Testis (tissue), 3 donors: ENCODE results near the gene TAC3. TPM values are rescaled to one million over a fixed set of nuclear protein-coding genes. Genes with fewer than 3 reads are reported as not detected.
"Not testable (repeated sequence)": the region's sequence is repeated elsewhere in the genome, so short reads cannot be mapped to it uniquely, and the experiment has no call there.

Experiments used
- DNase-seq: peaks from one replicate; pipeline ENCODE4 v3.0.0-alpha.2; 2019
- H3K27ac ChIP-seq, 2 donors: fragments of 200-600 bp; sonication (generic); one replicate each; pipeline ENCODE4 v1.5.1; 2019
- H3K27me3 ChIP-seq: fragments of 200-600 bp; sonication (generic); one replicate; pipeline ENCODE4 v1.5.1; 2019
- H3K36me3 ChIP-seq: fragments of 200-600 bp; sonication (generic); one replicate; pipeline ENCODE4 v1.5.1; 2017; ENCODE audit warnings: low read depth; ENCODE audit errors: missing control alignments
- H3K4me1 ChIP-seq: fragments of 200-600 bp; sonication (generic); one replicate; pipeline ENCODE4 v1.5.1; 2019
- H3K4me3 ChIP-seq, 2 donors: fragments of 200-600 bp; sonication (generic); one replicate each; pipeline ENCODE4 v1.5.1; 2017 to 2019
- H3K9me3 ChIP-seq: fragments of 200-600 bp; sonication (generic); one replicate; pipeline ENCODE4 v1.5.1; 2017
- POLR2A ChIP-seq: fragments of 450-650 bp; IDR thresholded peaks from one replicate; pipeline ENCODE4 v1.6.1; 2017; ENCODE audit warnings: antibody characterized with exemption, mild to moderate bottlenecking, moderate library complexity
- WGBS, 2 donors: methylation state at CpG; one replicate each; pipeline ENCODE4 v1.1.5; 2018; 5-methylcytosine and 5-hydroxymethylcytosine counted together
- intact Hi-C: fragments of 100-400 bp; cut with DNase I; formaldehyde crosslinking; loops from one replicate; pipeline ENCODE4 v1.15.1; 2023; ENCODE audit warnings: low total_unique reads
- polyA plus RNA-seq: library from polyadenylated mRNA; stranded (reverse); fragments of 350-450 nt; fragmentation: Illumina TruSeq; extraction: RNeasy Lipid Tissue Mini Kit (QIAGEN cat#74804); gene quantifications from one replicate; pipeline ENCODE4 v1.2.3, GENCODE V29; 2014; ENCODE audit warnings: low read depth, low replicate concordance; ENCODE audit not compliant: insufficient read depth
- total RNA-seq, 2 donors: library from RNA; depleted of rRNA; stranded (reverse); fragments of >200 nt; gene quantifications; one replicate each; pipeline ENCODE4 v1.2.3, GENCODE V29; 2016
- TF ChIP-seq, protein P1 (sequence below), 3 experiments: fragments of 450-650 bp in 2 of 3; fragments of 200-600 bp in 1 of 3; sonication (generic) in 1 of 3; IDR thresholded peaks; one replicate each; pipeline ENCODE4 v1.5.1; 2016 to 2019; ENCODE audit warnings: antibody characterized with exemption in 3 of 3, mild to moderate bottlenecking in 2 of 3, moderate library complexity in 1 of 3

The TAC3 gene
- total and polyA plus RNA-seq, 3 donors from 2014 or later, result 2.5 to 3.9 (median 2.9) TPM

DNA sequence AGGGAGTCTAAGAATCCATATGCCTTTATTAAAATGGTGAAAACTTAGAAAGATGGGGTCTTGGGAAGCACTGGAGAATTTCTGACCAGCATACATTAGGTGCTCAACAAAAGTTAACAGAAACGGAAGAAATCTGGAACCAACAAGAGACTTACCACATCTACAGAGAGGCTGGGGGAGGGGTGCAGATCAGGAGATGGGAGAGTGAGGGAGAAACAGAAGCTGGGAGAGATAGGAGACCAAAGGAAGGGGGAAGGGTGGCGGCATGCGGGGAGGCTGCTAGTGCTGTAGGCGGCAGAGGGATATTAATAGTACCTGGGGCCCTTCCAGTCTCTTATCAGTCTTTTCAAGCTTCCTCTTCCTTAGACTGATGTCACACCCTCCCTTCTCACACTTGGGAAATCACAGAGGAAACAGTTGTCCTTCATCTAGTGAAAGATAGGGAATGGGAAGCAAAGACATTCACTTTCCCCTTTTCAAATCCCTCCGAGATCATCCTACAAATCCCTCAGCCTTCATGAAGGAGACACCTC is 28.1 kb downstream of the TAC3 start:
- TF ChIP-seq POLR2A, result no peak
- TF ChIP-seq, protein P1, sequence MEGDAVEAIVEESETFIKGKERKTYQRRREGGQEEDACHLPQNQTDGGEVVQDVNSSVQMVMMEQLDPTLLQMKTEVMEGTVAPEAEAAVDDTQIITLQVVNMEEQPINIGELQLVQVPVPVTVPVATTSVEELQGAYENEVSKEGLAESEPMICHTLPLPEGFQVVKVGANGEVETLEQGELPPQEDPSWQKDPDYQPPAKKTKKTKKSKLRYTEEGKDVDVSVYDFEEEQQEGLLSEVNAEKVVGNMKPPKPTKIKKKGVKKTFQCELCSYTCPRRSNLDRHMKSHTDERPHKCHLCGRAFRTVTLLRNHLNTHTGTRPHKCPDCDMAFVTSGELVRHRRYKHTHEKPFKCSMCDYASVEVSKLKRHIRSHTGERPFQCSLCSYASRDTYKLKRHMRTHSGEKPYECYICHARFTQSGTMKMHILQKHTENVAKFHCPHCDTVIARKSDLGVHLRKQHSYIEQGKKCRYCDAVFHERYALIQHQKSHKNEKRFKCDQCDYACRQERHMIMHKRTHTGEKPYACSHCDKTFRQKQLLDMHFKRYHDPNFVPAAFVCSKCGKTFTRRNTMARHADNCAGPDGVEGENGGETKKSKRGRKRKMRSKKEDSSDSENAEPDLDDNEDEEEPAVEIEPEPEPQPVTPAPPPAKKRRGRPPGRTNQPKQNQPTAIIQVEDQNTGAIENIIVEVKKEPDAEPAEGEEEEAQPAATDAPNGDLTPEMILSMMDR (IDR thresholded peaks at IDR 0.05), result no peak
- WGBS, 2 donors, result 43 to 58% methylated on average over 5 of the region's 5 CpGs
- Histone ChIP-seq H3K27me3 (no peaks in the 10 kb centered on the region), H3K36me3 (no peaks in the 10 kb centered on the region), H3K9me3 (no peaks in the 10 kb centered on the region), H3K4me1 (peaks cover 7% of the 10 kb centered on the region), H3K4me3 (no peak overlapping the region), H3K27ac (no peak overlapping the region)
- intact Hi-C loops, result no loop called here
- no peak for DNase-seq

DNA sequence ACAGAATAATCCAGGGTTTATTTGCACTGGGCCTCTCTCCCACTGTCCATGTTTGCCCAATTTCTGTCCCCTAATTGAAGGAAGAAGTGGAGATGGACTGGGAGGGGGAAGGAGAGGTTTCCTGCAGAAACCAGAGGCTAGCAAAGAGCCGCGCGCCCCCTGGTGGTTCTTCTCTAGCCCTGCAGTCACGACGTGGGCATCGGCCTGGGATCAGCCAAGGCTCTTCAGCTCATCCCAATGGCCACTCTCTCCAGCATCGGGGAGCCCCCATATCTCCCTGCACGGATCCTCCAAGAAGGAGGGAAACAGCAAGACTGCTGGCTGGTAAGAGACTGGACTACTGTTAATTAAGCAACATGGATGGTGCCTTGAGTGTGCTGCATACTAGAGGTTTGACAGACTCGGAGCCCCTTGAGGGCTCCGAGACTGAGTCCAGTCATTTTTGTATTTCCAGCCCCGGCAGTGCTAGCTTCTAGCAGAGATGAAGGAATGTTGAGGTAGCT is 28.7 kb downstream of the TAC3 start:
- H3K9me3 ChIP-seq, result no peaks in the 10 kb centered on the region
- WGBS, 2 donors, result 14 to 22% methylated on average over 11 of the region's 11 CpGs
- intact Hi-C loops, result no loop called here
- peaks cover 7% of the 10 kb centered on the region for H3K4me1 ChIP-seq
- H3K27ac ChIP-seq, result no peak overlapping the region
- peak; percentile 91 for DNase-seq
- no peaks in the 10 kb centered on the region for H3K36me3 ChIP-seq
- TF ChIP-seq, protein P1 (IDR thresholded peaks at IDR 0.05), result peak; percentile 94 to 96 (median 96)
- no peak for TF ChIP-seq POLR2A
- H3K27me3 ChIP-seq, result no peaks in the 10 kb centered on the region
- H3K4me3 ChIP-seq, result peak overlapping the region in 1 of 2 donors; percentile 13

DNA sequence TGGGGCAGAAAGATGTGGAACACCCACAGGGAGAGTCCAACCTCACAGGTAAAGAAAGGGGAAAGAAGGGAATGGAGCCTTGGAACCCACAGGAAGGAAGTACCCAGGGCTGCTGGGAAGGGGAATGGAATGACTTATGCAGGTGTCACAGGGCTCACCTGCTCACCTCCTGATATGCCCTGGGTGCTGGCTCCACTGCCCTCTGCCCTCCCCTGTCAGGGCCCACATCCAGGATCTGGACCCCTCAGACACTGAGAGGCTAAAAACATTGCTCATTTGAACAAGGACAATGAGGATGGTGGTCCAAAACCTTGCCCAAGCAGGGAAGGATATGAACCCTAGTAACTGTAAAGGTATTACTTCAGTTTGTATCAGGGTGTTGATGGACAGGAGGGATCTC is 29.3 kb downstream of the TAC3 start:
- TF ChIP-seq, protein P1 (IDR thresholded peaks at IDR 0.05), result no peak
- TF ChIP-seq POLR2A, result no peak
- no peaks in the 10 kb centered on the region for H3K9me3 ChIP-seq
- peak overlapping the region in 1 of 2 donors; percentile 13 for H3K4me3 ChIP-seq
- intact Hi-C loops, result no loop called here
- H3K27me3 ChIP-seq, result no peaks in the 10 kb centered on the region
- no peak overlapping the region for H3K27ac ChIP-seq
- no peak for DNase-seq
- H3K36me3 ChIP-seq, result no peaks in the 10 kb centered on the region
- H3K4me1 ChIP-seq, result peaks cover 7% of the 10 kb centered on the region

DNA sequence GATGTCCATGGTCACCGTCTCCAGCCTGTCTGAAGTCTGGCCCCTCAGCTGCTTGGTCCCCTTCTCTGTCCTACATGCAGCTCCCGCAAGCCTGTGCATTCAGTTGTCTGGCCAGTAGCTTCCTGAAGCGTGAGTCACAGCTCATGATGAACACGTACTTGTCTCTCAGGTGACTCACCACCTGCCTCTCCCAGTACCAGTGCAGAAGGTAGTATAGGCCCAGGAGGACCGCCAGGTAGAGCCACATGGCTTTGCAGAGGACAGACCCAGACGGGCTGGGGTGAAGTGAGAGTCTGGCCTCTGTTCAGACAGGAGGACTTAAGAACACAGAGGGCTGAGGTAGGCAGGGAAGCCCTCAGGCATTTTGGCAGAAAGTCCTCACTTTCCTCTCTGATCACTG is 30.6 kb downstream of the TAC3 start:
- H3K27ac ChIP-seq, H3K9me3 ChIP-seq, intact Hi-C loops, H3K4me1 ChIP-seq, H3K27me3 ChIP-seq, H3K4me3 ChIP-seq, H3K36me3 ChIP-seq, DNase-seq: not testable (repeated sequence)
- WGBS, 2 donors, result 73 to 83% methylated on average over 5 of the region's 6 CpGs

DNA sequence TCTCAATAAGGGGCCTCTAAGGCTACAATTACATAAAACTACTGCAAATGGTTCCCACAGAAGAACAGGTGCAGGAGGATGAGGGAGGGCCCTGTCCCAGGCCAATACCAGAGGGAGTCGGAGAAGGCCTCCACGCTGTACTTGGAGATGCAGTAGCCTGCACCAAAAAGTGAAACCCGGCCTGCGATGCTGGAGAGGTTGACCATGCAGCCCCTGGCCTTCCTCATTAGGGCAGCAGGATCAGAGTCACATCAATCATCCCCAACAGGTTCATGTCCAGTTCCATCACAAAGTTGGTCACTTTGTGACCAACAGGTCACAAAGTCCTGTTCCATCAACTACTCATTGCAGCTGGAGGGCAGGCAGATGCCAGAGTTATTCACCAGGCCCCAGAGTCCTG is 32.9 kb downstream of the TAC3 start:
- DNase-seq, result no peak
- peaks cover 7% of the 10 kb centered on the region for H3K4me1 ChIP-seq
- H3K4me3 ChIP-seq, result no peak overlapping the region
- no peak overlapping the region for H3K27ac ChIP-seq
- no peaks in the 10 kb centered on the region for H3K9me3 ChIP-seq
- TF ChIP-seq, protein P1 (IDR thresholded peaks at IDR 0.05), result no peak
- no peak for TF ChIP-seq POLR2A
- H3K36me3 ChIP-seq, result no peaks in the 10 kb centered on the region
- WGBS, 2 donors, result 97% methylated on average over 4 of the region's 4 CpGs
- H3K27me3 ChIP-seq, result no peaks in the 10 kb centered on the region
- intact Hi-C loops, result no loop called here

DNA sequence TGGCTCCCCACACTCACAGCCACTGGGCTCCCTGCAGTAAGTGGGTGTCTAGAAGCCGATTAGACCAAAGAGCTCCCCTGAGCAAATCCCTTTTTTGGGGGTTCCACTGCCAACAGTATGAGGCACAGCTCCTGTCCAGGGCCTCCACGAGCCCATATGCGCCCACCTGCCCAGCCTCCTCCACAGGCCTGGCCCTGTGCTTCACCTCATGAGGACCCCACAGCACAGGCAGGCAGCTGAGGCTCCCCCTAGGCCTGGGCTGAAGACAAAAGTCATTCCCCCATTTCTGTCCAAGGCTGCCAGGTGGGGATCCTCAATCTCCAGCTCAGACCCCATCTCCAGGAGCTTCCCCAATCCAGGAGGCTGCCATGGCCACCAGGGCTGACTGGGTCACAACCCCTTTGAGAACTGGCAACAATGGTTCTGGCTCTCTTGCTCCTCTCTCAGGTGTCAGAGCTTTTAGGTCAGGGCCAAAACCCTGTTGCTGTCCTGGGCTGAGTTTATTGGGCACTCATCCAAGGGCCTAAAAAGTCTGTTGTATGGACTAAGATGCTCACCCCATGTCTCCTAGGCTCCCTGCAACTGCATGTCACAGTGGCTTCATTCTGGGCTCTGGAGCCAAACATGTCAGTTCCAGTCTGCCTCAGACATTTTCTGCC is 33.6 kb downstream of the TAC3 start:
- H3K27ac ChIP-seq, H3K4me3 ChIP-seq, intact Hi-C loops, DNase-seq, H3K36me3 ChIP-seq, H3K27me3 ChIP-seq, H3K4me1 ChIP-seq, H3K9me3 ChIP-seq: not testable (repeated sequence)
- 100% methylated on average over 2 of the region's 3 CpGs for WGBS, 2 donors
